ENCODE measurements around the gene FHAD1.

DNA sequence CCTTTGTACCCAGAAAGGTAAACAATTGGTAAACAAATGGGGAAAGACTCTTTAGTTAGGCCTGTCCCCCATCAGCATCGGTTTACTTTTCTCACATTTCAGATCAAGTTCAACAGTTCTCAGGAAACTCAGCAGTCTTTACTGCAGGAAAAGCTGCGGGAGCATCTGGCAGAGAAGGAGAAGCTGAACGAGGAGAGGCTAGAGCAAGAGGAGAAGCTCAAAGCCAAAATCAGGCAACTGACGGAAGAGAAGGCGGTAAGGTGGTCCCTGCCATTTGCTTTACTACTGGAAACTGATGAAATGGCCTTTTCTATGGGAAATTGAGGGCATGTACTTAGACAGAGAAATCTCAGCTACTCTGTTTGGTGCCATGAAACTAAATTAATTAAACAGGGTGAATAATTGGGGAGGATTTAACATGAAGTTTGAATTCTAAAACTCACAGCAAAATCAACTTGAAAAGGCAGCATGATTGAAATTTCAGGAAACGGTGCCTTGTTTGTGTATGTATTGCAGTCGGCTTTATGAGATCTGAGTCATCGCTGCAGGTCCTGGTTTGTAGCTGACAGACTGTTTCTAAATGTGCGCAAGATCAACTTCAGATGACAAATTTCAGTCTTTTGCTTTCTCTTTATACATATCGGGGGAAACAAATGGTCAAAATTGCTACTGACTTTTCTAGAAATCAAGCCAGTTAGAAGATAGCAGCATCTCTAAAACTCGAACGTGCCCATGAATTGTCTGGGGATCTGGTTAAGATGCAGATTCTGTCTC lies 94.8 kb downstream of the FHAD1 start:
- TF ChIP-seq, protein P1, sequence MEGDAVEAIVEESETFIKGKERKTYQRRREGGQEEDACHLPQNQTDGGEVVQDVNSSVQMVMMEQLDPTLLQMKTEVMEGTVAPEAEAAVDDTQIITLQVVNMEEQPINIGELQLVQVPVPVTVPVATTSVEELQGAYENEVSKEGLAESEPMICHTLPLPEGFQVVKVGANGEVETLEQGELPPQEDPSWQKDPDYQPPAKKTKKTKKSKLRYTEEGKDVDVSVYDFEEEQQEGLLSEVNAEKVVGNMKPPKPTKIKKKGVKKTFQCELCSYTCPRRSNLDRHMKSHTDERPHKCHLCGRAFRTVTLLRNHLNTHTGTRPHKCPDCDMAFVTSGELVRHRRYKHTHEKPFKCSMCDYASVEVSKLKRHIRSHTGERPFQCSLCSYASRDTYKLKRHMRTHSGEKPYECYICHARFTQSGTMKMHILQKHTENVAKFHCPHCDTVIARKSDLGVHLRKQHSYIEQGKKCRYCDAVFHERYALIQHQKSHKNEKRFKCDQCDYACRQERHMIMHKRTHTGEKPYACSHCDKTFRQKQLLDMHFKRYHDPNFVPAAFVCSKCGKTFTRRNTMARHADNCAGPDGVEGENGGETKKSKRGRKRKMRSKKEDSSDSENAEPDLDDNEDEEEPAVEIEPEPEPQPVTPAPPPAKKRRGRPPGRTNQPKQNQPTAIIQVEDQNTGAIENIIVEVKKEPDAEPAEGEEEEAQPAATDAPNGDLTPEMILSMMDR (IDR thresholded peaks at IDR 0.05 in 2 of 3, conservative IDR thresholded peaks at IDR 0.05 in 1 of 3; ENCODE audit: control insufficient read depth in 2 of 3, extremely low read depth in 1 of 3, insufficient read depth in 1 of 3, low read depth in 3 of 3, low read length in 3 of 3), result no peak
- TF ChIP-seq EP300 (IDR thresholded peaks at IDR 0.05; ENCODE audit: borderline replicate concordance in 1 of 2, control insufficient read depth in 1 of 2, low read depth in 2 of 2, low read length in 2 of 2) (no peak), BHLHE40 (IDR thresholded peaks at IDR 0.05; ENCODE audit: borderline replicate concordance in 1 of 2, low read depth in 2 of 2, low read length in 1 of 2) (no peak), JUND (IDR thresholded peaks at IDR 0.05; ENCODE audit: low read depth, low read length) (no peak), RCOR1 (conservative IDR thresholded peaks at IDR 0.05; ENCODE audit: low read depth, low read length) (no peak), MEF2A (IDR thresholded peaks at IDR 0.05; ENCODE audit: insufficient read depth, low read depth, low read length) (no peak), KDM1A (IDR thresholded peaks at IDR 0.05; ENCODE audit: borderline replicate concordance) (no peak), MXI1 (IDR thresholded peaks at IDR 0.05; ENCODE audit: low read depth, low read length) (no peak)
- TF ChIP-seq, protein P2, sequence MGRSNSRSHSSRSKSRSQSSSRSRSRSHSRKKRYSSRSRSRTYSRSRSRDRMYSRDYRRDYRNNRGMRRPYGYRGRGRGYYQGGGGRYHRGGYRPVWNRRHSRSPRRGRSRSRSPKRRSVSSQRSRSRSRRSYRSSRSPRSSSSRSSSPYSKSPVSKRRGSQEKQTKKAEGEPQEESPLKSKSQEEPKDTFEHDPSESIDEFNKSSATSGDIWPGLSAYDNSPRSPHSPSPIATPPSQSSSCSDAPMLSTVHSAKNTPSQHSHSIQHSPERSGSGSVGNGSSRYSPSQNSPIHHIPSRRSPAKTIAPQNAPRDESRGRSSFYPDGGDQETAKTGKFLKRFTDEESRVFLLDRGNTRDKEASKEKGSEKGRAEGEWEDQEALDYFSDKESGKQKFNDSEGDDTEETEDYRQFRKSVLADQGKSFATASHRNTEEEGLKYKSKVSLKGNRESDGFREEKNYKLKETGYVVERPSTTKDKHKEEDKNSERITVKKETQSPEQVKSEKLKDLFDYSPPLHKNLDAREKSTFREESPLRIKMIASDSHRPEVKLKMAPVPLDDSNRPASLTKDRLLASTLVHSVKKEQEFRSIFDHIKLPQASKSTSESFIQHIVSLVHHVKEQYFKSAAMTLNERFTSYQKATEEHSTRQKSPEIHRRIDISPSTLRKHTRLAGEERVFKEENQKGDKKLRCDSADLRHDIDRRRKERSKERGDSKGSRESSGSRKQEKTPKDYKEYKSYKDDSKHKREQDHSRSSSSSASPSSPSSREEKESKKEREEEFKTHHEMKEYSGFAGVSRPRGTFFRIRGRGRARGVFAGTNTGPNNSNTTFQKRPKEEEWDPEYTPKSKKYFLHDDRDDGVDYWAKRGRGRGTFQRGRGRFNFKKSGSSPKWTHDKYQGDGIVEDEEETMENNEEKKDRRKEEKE (IDR thresholded peaks at IDR 0.05), result no peak
- TF ChIP-seq, protein P3, sequence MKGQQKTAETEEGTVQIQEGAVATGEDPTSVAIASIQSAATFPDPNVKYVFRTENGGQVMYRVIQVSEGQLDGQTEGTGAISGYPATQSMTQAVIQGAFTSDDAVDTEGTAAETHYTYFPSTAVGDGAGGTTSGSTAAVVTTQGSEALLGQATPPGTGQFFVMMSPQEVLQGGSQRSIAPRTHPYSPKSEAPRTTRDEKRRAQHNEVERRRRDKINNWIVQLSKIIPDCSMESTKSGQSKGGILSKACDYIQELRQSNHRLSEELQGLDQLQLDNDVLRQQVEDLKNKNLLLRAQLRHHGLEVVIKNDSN (IDR thresholded peaks at IDR 0.05; ENCODE audit: borderline replicate concordance, extremely low read length, insufficient read depth, low read depth, low read length), result no peak
